Muscle layer of duodenum (tissue), 2 donors: Measurements from ENCODE around the gene GNG7.
"Not testable (repeated sequence)": the region's sequence is repeated elsewhere in the genome, so short reads cannot be mapped to it uniquely, and the experiment has no call there.

Experiments
- H3K27ac ChIP-seq: one replicate; pipeline ENCODE4 v1.7.0; 2013; ENCODE audit warnings: mild to moderate bottlenecking, low read length
- H3K27me3 ChIP-seq: one replicate; pipeline ENCODE4 v1.7.0; 2013; ENCODE audit warnings: low read depth, mild to moderate bottlenecking, control low read depth, low read length
- H3K36me3 ChIP-seq, 2 donors: one replicate each; pipeline ENCODE4 v1.7.0; 2013; ENCODE audit warnings: low read length in 2 of 2, control low read depth in 1 of 2, mild to moderate bottlenecking in 1 of 2; ENCODE audit not compliant: insufficient read depth in 2 of 2, control insufficient read depth in 1 of 2
- H3K4me1 ChIP-seq, 2 donors: one replicate each; pipeline ENCODE4 v1.7.0; 2013; ENCODE audit warnings: low read length in 2 of 2, mild to moderate bottlenecking in 2 of 2, control low read depth in 1 of 2, moderate library complexity in 1 of 2; ENCODE audit not compliant: insufficient read depth in 2 of 2, control insufficient read depth in 1 of 2
- H3K4me3 ChIP-seq, 2 donors: one replicate each; pipeline ENCODE4 v1.7.0; 2013; ENCODE audit warnings: low read length in 2 of 2, low read depth in 1 of 2, mild to moderate bottlenecking in 1 of 2
- H3K9me3 ChIP-seq, 2 donors: one replicate each; pipeline ENCODE4 v1.7.0; 2013; ENCODE audit warnings: low read length in 2 of 2, control low read depth in 1 of 2, mild to moderate bottlenecking in 1 of 2; ENCODE audit not compliant: control insufficient read depth in 1 of 2
- donor health status: healthy.

Gene GNG7

GRCh38 chr19:2587001-2587719, 115.3 kb downstream of the GNG7 start:
- Histone ChIP-seq H3K9me3 (peaks cover 0 to 3% of the 10 kb centered on the region in 2 donors), H3K27me3 (no peaks in the 10 kb centered on the region), H3K27ac (no peak overlapping the region), H3K4me3 (no peak overlapping the region), H3K4me1 (peaks cover 0 to 6% of the 10 kb centered on the region in 2 donors), H3K36me3 (no peaks in the 10 kb centered on the region)

GRCh38 chr19:2586196-2586595, 116.3 kb downstream of the GNG7 start:
- H3K36me3 ChIP-seq: no peaks in the 10 kb centered on the region
- H3K4me3 ChIP-seq: no peak overlapping the region
- no peaks in the 10 kb centered on the region for H3K27me3 ChIP-seq
- H3K27ac ChIP-seq: no peak overlapping the region
- peaks cover 0 to 3% of the 10 kb centered on the region in 2 donors for H3K9me3 ChIP-seq
- peaks cover 0 to 6% of the 10 kb centered on the region in 2 donors for H3K4me1 ChIP-seq

- peaks cover 0 to 14% of the 10 kb centered on the region in 2 donors for H3K4me1 ChIP-seq
- H3K4me3 ChIP-seq: no peak overlapping the region
- no peak overlapping the region for H3K27ac ChIP-seq
- no peaks in the 10 kb centered on the region for H3K27me3 ChIP-seq
- H3K9me3 ChIP-seq: peaks cover 0 to 3% of the 10 kb centered on the region in 2 donors
- H3K36me3 ChIP-seq: no peaks in the 10 kb centered on the region
Measured at GRCh38 chr19:2584002-2584401, 118.5 kb downstream of the GNG7 start.

- H3K4me3 ChIP-seq: no peak overlapping the region
- no peak overlapping the region for H3K27ac ChIP-seq
- H3K36me3 ChIP-seq: no peaks in the 10 kb centered on the region
- H3K27me3 ChIP-seq: no peaks in the 10 kb centered on the region
- peaks cover 0 to 17% of the 10 kb centered on the region in 2 donors for H3K4me1 ChIP-seq
- H3K9me3 ChIP-seq: peaks cover 0 to 3% of the 10 kb centered on the region in 2 donors
Measured at GRCh38 chr19:2582984-2583956, 119.2 kb downstream of the GNG7 start.

- H3K9me3 ChIP-seq, H3K27me3 ChIP-seq, H3K27ac ChIP-seq, H3K4me3 ChIP-seq, H3K36me3 ChIP-seq: not testable (repeated sequence)
- peaks cover 0 to 19% of the 10 kb centered on the region in 2 donors for H3K4me1 ChIP-seq
Measured at GRCh38 chr19:2580396-2580795, 122.1 kb downstream of the GNG7 start.

GRCh38 chr19:2579678-2580280, 122.7 kb downstream of the GNG7 start:
- no peaks in the 10 kb centered on the region for H3K27me3 ChIP-seq
- H3K9me3 ChIP-seq: peaks cover 0 to 3% of the 10 kb centered on the region in 2 donors
- H3K27ac ChIP-seq: no peak overlapping the region
- peak overlapping the region; percentile 34 to 63 for H3K4me3 ChIP-seq
- H3K36me3 ChIP-seq: no peaks in the 10 kb centered on the region
- H3K4me1 ChIP-seq: peaks cover 0 to 19% of the 10 kb centered on the region in 2 donors

GRCh38 chr19:2578901-2579677, 123.4 kb downstream of the GNG7 start:
- Histone ChIP-seq H3K4me1 (peaks cover 0 to 19% of the 10 kb centered on the region in 2 donors), H3K27me3 (no peaks in the 10 kb centered on the region), H3K36me3 (no peaks in the 10 kb centered on the region), H3K9me3 (peaks cover 0 to 3% of the 10 kb centered on the region in 2 donors), H3K27ac (peak overlapping the region; percentile 56), H3K4me3 (peak overlapping the region; percentile 34 to 63)

GRCh38 chr19:2578391-2578890, 124.1 kb downstream of the GNG7 start:
- peak overlapping the region; percentile 56 for H3K27ac ChIP-seq

GRCh38 chr19:2577722-2578335, 124.7 kb downstream of the GNG7 start:
- Histone ChIP-seq H3K4me1 (peaks cover 0 to 19% of the 10 kb centered on the region in 2 donors), H3K4me3 (peak overlapping the region in 1 of 2 donors; percentile 63), H3K9me3 (no peaks in the 10 kb centered on the region), H3K27ac (peak overlapping the region; percentile 56), H3K27me3 (no peaks in the 10 kb centered on the region), H3K36me3 (no peaks in the 10 kb centered on the region)

More at GRCh38 chr19:2578391-2578890, 124.1 kb downstream of the GNG7 start:
- Histone ChIP-seq H3K36me3 (no peaks in the 10 kb centered on the region), H3K9me3 (peaks cover 0 to 3% of the 10 kb centered on the region in 2 donors), H3K27me3 (no peaks in the 10 kb centered on the region), H3K4me1 (peaks cover 0 to 19% of the 10 kb centered on the region in 2 donors), H3K4me3 (peak overlapping the region in 1 of 2 donors; percentile 63)
